ENCODE results near the gene ASB6.

The ASB6 gene

DNA sequence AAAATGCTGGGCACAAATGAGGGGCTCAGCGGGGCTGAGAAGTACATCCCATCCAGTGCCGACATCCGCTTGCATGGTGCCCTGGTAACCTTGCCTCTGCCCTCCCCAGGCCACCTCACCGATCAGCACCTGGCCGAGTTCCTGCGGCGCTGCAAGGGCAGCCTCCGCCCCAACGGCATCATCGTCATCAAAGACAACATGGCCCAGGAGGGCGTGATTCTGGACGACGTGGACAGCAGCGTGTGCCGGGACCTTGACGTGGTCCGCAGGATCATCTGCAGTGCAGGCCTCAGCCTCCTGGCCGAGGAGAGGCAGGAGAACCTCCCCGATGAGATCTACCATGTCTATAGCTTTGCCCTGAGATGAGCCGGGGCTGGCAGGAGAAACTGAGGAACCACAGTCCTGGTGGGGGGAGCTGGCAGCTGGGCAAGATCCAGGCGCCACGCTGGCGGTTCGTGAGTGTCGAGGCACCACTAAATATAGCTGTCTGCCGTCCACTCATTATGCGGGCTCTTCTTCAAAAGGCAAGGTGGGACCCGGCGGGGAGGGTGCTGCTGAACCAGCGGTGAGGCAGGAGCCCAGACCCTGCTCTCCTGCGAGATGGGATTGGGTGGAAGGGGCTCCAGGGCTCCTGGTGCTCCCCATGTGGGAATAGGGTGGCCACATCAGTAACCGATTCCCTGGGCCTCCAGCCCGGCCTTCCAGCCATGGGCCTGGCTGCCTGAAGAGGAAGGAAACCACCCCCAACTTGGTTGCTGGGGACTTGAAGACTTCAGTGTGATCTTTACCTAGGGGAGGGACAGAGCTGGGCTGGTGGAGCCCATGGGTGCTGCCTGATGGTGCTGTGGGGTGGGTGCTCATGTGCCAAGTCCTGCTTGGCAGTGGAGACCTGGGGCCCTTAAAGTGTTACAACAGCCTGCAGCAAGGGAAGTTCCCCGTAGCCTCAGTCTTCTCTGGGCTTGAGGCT, 6.6 kb downstream of the ASB6 start:
- no peak for DNase-seq (ENCODE audit: low read depth)
- TF ChIP-seq, protein P1, sequence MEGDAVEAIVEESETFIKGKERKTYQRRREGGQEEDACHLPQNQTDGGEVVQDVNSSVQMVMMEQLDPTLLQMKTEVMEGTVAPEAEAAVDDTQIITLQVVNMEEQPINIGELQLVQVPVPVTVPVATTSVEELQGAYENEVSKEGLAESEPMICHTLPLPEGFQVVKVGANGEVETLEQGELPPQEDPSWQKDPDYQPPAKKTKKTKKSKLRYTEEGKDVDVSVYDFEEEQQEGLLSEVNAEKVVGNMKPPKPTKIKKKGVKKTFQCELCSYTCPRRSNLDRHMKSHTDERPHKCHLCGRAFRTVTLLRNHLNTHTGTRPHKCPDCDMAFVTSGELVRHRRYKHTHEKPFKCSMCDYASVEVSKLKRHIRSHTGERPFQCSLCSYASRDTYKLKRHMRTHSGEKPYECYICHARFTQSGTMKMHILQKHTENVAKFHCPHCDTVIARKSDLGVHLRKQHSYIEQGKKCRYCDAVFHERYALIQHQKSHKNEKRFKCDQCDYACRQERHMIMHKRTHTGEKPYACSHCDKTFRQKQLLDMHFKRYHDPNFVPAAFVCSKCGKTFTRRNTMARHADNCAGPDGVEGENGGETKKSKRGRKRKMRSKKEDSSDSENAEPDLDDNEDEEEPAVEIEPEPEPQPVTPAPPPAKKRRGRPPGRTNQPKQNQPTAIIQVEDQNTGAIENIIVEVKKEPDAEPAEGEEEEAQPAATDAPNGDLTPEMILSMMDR (IDR thresholded peaks at IDR 0.05; ENCODE audit: control insufficient read depth, extremely low read depth, insufficient read depth): no peak

DNA sequence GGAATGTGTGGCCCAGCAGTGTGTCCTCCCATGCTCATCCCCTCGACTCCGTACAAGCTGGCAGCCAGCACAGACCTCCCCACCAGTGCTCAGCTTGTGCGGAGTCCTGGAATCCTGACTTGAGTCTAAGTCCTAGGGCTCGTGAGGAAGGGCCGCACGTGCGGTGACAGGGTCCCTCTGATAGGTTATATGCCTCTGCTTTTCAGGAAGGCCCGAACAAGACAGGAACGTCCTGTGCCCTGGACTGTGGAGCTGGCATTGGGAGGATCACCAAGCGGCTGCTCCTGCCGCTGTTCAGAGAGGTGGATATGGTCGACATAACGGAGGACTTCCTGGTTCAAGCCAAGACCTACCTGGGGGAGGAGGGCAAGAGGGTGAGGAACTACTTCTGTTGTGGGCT, 8.1 kb downstream of the ASB6 start:
- no peak overlapping the region for H3K4me3 ChIP-seq (ENCODE audit: low read depth, low read length)
- TF ChIP-seq, protein P1 (IDR thresholded peaks at IDR 0.05; ENCODE audit: control insufficient read depth, extremely low read depth, insufficient read depth): no peak
- no peak for DNase-seq (ENCODE audit: low read depth)

More for the DNA sequence above, 6.6 kb downstream of the ASB6 start:
- H3K4me3 ChIP-seq (ENCODE audit: low read depth, low read length): no peak overlapping the region

DNA sequence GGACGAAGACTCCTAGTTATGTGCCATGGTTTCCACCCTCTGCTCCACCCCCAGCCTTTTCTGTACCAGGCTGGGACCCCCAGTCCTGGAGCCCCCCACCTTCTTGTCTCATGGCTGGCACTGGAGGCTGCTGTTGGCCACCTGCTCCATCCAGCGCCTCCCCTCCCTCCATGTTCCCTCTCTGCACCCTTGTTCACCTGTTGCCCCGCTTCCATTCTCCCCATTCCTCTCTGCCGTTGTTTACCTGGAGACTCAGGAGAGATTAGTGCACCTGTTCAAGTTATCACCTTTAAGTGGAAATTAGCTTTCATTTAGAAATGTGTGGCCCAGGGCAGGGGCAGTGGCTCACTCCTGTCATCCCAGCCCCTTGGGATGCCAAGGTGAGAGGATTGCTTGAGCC, 8.7 kb downstream of the ASB6 start:
- H3K4me3 ChIP-seq (ENCODE audit: low read depth, low read length): no peak overlapping the region
- TF ChIP-seq, protein P1 (IDR thresholded peaks at IDR 0.05; ENCODE audit: control insufficient read depth, extremely low read depth, insufficient read depth): no peak
- no peak for DNase-seq (ENCODE audit: low read depth)

DNA sequence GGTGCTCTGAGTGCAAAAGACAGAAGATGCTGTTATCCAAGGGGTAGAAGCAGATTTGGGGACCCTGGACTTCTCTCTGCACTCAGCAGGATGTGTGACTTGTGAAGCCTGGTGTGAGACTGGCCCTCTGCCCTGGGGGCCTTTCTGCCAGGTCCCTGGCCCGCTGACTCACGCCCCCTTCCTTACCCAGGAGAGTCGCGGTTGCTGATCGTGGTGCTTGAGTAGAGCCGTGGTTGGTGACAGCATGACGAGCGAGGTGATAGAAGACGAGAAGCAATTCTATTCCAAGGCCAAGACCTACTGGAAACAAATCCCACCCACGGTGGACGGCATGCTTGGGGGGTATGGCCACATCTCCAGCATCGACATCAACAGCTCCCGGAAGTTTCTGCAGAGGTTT, 9.5 kb downstream of the ASB6 start:
- TF ChIP-seq, protein P1 (IDR thresholded peaks at IDR 0.05; ENCODE audit: control insufficient read depth, extremely low read depth, insufficient read depth): no peak
- no peak for DNase-seq (ENCODE audit: low read depth)
- no peak overlapping the region for H3K4me3 ChIP-seq (ENCODE audit: low read depth, low read length)

DNA sequence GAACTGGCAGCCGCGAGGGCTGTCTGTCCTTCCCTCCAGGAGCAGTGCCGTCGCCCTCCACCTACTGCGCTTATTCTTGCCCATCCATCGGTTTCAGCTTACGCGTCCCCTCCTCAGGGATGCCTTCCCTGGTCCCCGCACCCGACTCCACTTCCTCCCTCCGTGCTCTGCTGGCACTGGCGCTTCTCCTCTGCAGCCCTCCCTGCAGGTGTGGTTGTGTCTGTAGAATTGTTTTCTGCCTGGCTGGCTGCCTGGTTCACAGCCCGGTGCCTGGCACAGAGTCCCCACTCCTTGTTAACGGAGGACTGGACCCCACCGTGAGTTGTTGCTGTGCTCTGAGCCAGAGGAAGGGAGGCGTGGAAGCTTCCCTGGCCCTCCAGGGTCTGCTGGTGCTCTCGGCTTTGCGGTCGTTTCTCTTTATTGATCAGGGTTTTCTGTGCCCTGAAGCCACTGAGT, 10.2 kb downstream of the ASB6 start:
- DNase-seq (ENCODE audit: low read depth): no peak
- no peak overlapping the region for H3K4me3 ChIP-seq (ENCODE audit: low read depth, low read length)
- TF ChIP-seq, protein P1 (IDR thresholded peaks at IDR 0.05; ENCODE audit: control insufficient read depth, extremely low read depth, insufficient read depth): no peak

DNA sequence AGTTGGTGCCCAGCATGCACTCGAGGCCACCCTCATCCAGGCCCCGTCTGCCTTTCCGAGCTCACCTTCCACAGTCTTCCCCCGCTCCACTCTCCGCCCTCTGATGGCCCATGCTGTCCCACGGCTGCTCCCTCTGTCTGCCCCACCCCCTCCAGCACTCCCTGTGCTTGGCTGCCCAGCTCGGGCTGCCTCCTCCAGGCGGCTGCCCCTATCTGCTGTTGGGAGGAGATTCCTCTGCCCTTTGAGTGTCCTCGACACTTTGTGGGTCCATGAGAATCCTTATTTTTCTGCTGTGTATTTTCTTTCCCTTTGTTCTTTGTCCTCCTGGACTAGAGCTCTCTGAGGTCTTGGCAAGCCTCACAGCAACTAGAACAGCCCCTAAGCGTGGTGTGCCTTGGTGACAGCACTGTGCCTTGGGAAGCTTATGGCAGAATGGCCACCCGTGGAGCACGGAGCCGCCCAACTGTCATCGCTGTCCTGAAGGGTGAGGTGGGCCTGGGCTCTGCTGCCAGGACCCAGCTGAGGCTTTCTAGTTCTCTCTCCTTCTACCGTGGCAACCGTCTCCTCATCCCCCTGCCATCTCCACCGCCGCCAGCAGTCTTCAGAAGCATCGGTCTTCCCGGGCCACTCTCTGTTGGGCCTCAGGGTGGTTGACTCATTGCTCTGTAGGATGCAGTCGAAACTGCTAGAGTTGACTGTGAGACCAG, 10.8 kb downstream of the ASB6 start:
- no peak for DNase-seq (ENCODE audit: low read depth)
- H3K4me3 ChIP-seq (ENCODE audit: low read depth, low read length): no peak overlapping the region
- TF ChIP-seq, protein P1 (IDR thresholded peaks at IDR 0.05; ENCODE audit: control insufficient read depth, extremely low read depth, insufficient read depth): no peak

All from LNCaP clone FGC (cell line).